ENCODE measurements around the gene SLC35F4. TPM values are rescaled to one million over a fixed set of nuclear protein-coding genes. Genes with fewer than 3 reads are reported as not detected.

The SLC35F4 gene
- total RNA-seq, 1 experiment from 2014 or later = not detected

DNA sequence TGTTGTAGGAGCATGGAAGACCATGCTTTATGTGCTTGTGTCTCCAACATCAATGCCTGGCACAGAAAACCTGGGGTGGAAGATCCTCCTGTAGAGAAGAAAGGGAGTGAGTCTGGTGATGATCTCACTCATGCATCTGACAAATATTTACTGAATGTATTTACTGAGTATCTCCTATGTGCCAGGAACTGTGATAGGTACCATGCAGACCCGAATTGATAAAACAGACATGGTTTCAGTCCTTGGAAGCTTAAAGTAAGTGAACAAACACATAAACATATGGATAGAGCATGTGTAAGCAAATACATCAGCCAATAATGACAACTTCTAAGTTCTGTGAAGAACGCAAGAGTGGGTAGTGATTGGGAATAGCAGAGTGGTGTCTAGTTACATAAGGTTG is 255.3 kb downstream of the SLC35F4 start:
- TF ChIP-seq, protein P1, sequence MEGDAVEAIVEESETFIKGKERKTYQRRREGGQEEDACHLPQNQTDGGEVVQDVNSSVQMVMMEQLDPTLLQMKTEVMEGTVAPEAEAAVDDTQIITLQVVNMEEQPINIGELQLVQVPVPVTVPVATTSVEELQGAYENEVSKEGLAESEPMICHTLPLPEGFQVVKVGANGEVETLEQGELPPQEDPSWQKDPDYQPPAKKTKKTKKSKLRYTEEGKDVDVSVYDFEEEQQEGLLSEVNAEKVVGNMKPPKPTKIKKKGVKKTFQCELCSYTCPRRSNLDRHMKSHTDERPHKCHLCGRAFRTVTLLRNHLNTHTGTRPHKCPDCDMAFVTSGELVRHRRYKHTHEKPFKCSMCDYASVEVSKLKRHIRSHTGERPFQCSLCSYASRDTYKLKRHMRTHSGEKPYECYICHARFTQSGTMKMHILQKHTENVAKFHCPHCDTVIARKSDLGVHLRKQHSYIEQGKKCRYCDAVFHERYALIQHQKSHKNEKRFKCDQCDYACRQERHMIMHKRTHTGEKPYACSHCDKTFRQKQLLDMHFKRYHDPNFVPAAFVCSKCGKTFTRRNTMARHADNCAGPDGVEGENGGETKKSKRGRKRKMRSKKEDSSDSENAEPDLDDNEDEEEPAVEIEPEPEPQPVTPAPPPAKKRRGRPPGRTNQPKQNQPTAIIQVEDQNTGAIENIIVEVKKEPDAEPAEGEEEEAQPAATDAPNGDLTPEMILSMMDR (IDR thresholded peaks at IDR 0.05; ENCODE audit: insufficient read depth in 1 of 2, low read depth in 1 of 2, low read length in 1 of 2, severe bottlenecking in 1 of 2, unreplicated experiment in 1 of 2) = no peak
- Mint-ChIP-seq H3K36me3 (ENCODE audit: insufficient read depth, unreplicated experiment) (no peaks in the 10 kb centered on the region), H3K27me3 (ENCODE audit: insufficient read depth, unreplicated experiment) (peaks cover 11% of the 10 kb centered on the region), H3K4me1 (ENCODE audit: low read depth, unreplicated experiment) (peaks cover 13% of the 10 kb centered on the region), H3K9me3 (ENCODE audit: unreplicated experiment) (peaks cover 13% of the 10 kb centered on the region), H3K27ac (ENCODE audit: unreplicated experiment) (no peak overlapping the region), H3K4me3 (ENCODE audit: unreplicated experiment) (no peak overlapping the region)
- intact Hi-C loops (cut with micrococcal nuclease; ENCODE audit: unreplicated experiment) = no loop called here
- no peaks in the 10 kb centered on the region for H3K9me3 ChIP-seq
- H3K4me1 ChIP-seq = no peaks in the 10 kb centered on the region
- no TSS peak for BruUV-seq (replicated peaks)
- no peak for DNase-seq
- H3K27me3 ChIP-seq (replicated peaks; ENCODE audit: control insufficient read depth, insufficient read depth, low read length) = no peaks in the 10 kb centered on the region
- CTCF ChIA-PET = no interaction called here
- no peaks in the 10 kb centered on the region for H3K36me3 ChIP-seq (ENCODE audit: control insufficient read depth, insufficient read depth, low read length)
- no peak overlapping the region for H3K4me3 ChIP-seq (ENCODE audit: low read depth, low read length)
- POLR2A ChIA-PET = no interaction called here

DNA sequence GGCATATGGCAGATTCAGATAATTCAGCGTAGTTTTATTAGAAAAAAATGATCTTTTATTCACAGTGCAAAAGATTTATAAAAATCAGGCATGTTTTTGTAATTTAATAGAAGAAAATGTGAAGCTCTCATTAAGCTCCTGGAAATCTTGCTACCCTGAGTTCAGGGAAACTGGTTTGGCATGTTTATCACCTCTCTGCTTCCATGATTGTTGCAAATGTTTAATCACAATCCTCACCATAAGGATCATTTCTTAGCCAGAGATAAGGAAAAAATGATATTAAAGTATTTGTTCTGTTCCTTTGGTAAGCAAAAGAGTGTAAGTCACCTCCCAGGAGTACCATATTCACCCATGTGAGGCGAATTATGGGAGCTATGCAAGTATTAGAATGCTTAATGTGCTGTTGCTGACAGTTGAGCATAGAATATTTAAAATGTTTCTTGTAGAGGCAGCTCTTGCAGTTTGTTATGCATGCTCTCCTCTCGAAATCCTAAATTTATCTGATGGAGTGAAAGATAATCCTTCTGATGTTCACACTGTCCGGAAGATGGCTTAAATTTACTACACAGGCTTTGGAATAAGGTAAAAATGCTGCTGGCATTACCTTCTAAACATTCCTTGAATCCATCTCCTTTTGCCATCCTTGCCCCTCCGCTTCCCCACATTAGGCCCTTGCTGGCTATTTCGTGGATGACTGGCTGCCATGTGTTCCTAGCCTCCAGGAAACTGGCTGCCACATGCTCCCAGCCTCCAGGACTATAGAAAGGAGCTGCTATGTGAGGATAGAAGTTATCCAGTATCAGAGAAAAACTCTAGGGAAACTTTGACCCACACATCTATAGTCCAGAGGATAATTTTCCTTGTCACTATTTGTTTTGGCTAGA is 256.5 kb downstream of the SLC35F4 start:
- peaks cover 13% of the 10 kb centered on the region for H3K9me3 Mint-ChIP-seq (ENCODE audit: unreplicated experiment)
- H3K4me1 ChIP-seq = no peaks in the 10 kb centered on the region
- H3K36me3 Mint-ChIP-seq (ENCODE audit: insufficient read depth, unreplicated experiment) = no peaks in the 10 kb centered on the region
- TF ChIP-seq, protein P1 (IDR thresholded peaks at IDR 0.05; ENCODE audit: insufficient read depth in 1 of 2, low read depth in 1 of 2, low read length in 1 of 2, severe bottlenecking in 1 of 2, unreplicated experiment in 1 of 2) = no peak
- peaks cover 13% of the 10 kb centered on the region for H3K4me1 Mint-ChIP-seq (ENCODE audit: low read depth, unreplicated experiment)
- ChIA-PET POLR2A (no interaction called here), CTCF (no interaction called here)
- no peak for DNase-seq
- H3K4me3 Mint-ChIP-seq (ENCODE audit: unreplicated experiment) = no peak overlapping the region
- H3K4me3 ChIP-seq (ENCODE audit: low read depth, low read length) = no peak overlapping the region
- peaks cover 8% of the 10 kb centered on the region for H3K27me3 Mint-ChIP-seq (ENCODE audit: insufficient read depth, unreplicated experiment)
- no peaks in the 10 kb centered on the region for H3K36me3 ChIP-seq (ENCODE audit: control insufficient read depth, insufficient read depth, low read length)
- BruUV-seq (replicated peaks) = no TSS peak
- H3K9me3 ChIP-seq = no peaks in the 10 kb centered on the region
- H3K27ac Mint-ChIP-seq (ENCODE audit: unreplicated experiment) = no peak overlapping the region
- H3K27me3 ChIP-seq (replicated peaks; ENCODE audit: control insufficient read depth, insufficient read depth, low read length) = no peaks in the 10 kb centered on the region
- intact Hi-C loops (cut with micrococcal nuclease; ENCODE audit: unreplicated experiment) = no loop called here

DNA sequence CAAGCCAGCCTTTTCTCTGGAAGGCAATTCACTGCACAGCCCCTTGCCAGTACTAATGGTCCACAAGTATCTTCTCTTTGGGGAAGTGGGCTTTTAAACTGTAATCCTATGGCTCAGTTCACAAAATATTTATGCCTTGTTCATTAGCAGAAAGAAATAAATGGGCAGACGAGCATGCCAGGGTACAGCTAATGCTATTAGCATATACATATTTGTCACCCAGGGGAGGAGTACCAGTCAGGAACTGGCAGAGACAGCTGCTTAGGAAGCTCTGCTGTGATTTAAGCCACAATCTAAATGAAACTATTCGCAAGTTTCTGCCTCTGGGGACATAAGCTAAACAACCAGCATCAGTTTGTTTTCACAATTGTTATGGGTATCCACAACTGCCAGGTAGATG is 258.8 kb downstream of the SLC35F4 start:
- no TSS peak for BruUV-seq (replicated peaks)
- TF ChIP-seq, protein P1 (IDR thresholded peaks at IDR 0.05; ENCODE audit: insufficient read depth in 1 of 2, low read depth in 1 of 2, low read length in 1 of 2, severe bottlenecking in 1 of 2, unreplicated experiment in 1 of 2) = no peak
- H3K4me3 ChIP-seq (ENCODE audit: low read depth, low read length) = no peak overlapping the region
- ChIA-PET POLR2A (no interaction called here), CTCF (no interaction called here)
- Mint-ChIP-seq H3K4me1 (ENCODE audit: low read depth, unreplicated experiment) (peaks cover 13% of the 10 kb centered on the region), H3K9me3 (ENCODE audit: unreplicated experiment) (peaks cover 13% of the 10 kb centered on the region), H3K27ac (ENCODE audit: unreplicated experiment) (no peak overlapping the region), H3K27me3 (ENCODE audit: insufficient read depth, unreplicated experiment) (peaks cover 7% of the 10 kb centered on the region), H3K4me3 (ENCODE audit: unreplicated experiment) (no peak overlapping the region), H3K36me3 (ENCODE audit: insufficient read depth, unreplicated experiment) (no peaks in the 10 kb centered on the region)
- no peaks in the 10 kb centered on the region for H3K36me3 ChIP-seq (ENCODE audit: control insufficient read depth, insufficient read depth, low read length)
- no peaks in the 10 kb centered on the region for H3K9me3 ChIP-seq
- intact Hi-C loops (cut with micrococcal nuclease; ENCODE audit: unreplicated experiment) = no loop called here
- no peak for DNase-seq
- no peaks in the 10 kb centered on the region for H3K27me3 ChIP-seq (replicated peaks; ENCODE audit: control insufficient read depth, insufficient read depth, low read length)
- no peaks in the 10 kb centered on the region for H3K4me1 ChIP-seq

Measured in Caco-2 (cell line).